IPS-15b (cell line): ENCODE results near the gene ICE1.
"Not testable (repeated sequence)": the region's sequence is repeated elsewhere in the genome, so short reads cannot be mapped to it uniquely, and the experiment has no call there.

ENCODE experiments used
- H3K27me3 ChIP-seq: one replicate; pipeline ENCODE4 v1.6.1; 2013; ENCODE audit warnings: low read length; ENCODE audit not compliant: control insufficient read depth, insufficient read depth
- H3K36me3 ChIP-seq: one replicate; pipeline ENCODE4 v1.6.1; 2013; ENCODE audit warnings: low read length; ENCODE audit not compliant: control insufficient read depth, insufficient read depth
- H3K4me1 ChIP-seq: one replicate; pipeline ENCODE4 v1.6.1; 2013; ENCODE audit warnings: mild to moderate bottlenecking, low read length; ENCODE audit not compliant: control insufficient read depth, insufficient read depth
- H3K4me3 ChIP-seq: one replicate; pipeline ENCODE4 v1.5.1; 2013; ENCODE audit warnings: low read depth, low read length
- H3K9ac ChIP-seq: one replicate; pipeline ENCODE4 v1.6.1; 2013; ENCODE audit warnings: low read depth, mild to moderate bottlenecking, low read length
- H3K9me3 ChIP-seq: one replicate; pipeline ENCODE4 v1.6.1; 2013; ENCODE audit warnings: mild to moderate bottlenecking, low read length; ENCODE audit not compliant: control insufficient read depth, insufficient read depth

The ICE1 gene

GRCh38 chr5:5386329-5386728 lies 36.1 kb upstream of the ICE1 start:
- no peaks in the 10 kb centered on the region for H3K4me1 ChIP-seq
- no peaks in the 10 kb centered on the region for H3K36me3 ChIP-seq
- no peaks in the 10 kb centered on the region for H3K9me3 ChIP-seq
- no peak overlapping the region for H3K9ac ChIP-seq
- H3K4me3 ChIP-seq: no peak overlapping the region
- no peaks in the 10 kb centered on the region for H3K27me3 ChIP-seq

- Histone ChIP-seq H3K9ac (no peak overlapping the region), H3K4me1 (no peaks in the 10 kb centered on the region), H3K9me3 (no peaks in the 10 kb centered on the region), H3K27me3 (no peaks in the 10 kb centered on the region), H3K4me3 (no peak overlapping the region), H3K36me3 (no peaks in the 10 kb centered on the region)
Observed at GRCh38 chr5:5387192-5387591, 35.3 kb upstream of the ICE1 start.

- Histone ChIP-seq H3K4me3 (no peak overlapping the region), H3K36me3 (no peaks in the 10 kb centered on the region), H3K4me1 (no peaks in the 10 kb centered on the region), H3K9me3 (no peaks in the 10 kb centered on the region), H3K27me3 (no peaks in the 10 kb centered on the region), H3K9ac (no peak overlapping the region)
Observed at GRCh38 chr5:5387777-5388176, 34.7 kb upstream of the ICE1 start.

- H3K27me3 ChIP-seq, H3K9me3 ChIP-seq: not testable (repeated sequence)
Observed at GRCh38 chr5:5390121-5390869, 32.2 kb upstream of the ICE1 start.

GRCh38 chr5:5392504-5392903 lies 30.0 kb upstream of the ICE1 start:
- H3K4me3 ChIP-seq, H3K27me3 ChIP-seq, H3K9me3 ChIP-seq, H3K36me3 ChIP-seq, H3K9ac ChIP-seq, H3K4me1 ChIP-seq: not testable (repeated sequence)

More at GRCh38 chr5:5390121-5390869, 32.2 kb upstream of the ICE1 start:
- H3K36me3 ChIP-seq, H3K4me3 ChIP-seq, H3K9ac ChIP-seq, H3K4me1 ChIP-seq: not testable (repeated sequence)

- H3K9ac ChIP-seq, H3K9me3 ChIP-seq, H3K36me3 ChIP-seq, H3K4me1 ChIP-seq, H3K4me3 ChIP-seq, H3K27me3 ChIP-seq: not testable (repeated sequence)
Observed at GRCh38 chr5:5394384-5394986, 28.0 kb upstream of the ICE1 start.

- not testable (repeated sequence) for H3K36me3 ChIP-seq, H3K9me3 ChIP-seq, H3K9ac ChIP-seq, H3K4me1 ChIP-seq, H3K4me3 ChIP-seq, H3K27me3 ChIP-seq
Observed at GRCh38 chr5:5395093-5395492, 27.4 kb upstream of the ICE1 start.

GRCh38 chr5:5398071-5398470 lies 24.4 kb upstream of the ICE1 start:
- Histone ChIP-seq H3K9me3 (no peaks in the 10 kb centered on the region), H3K9ac (no peak overlapping the region), H3K36me3 (no peaks in the 10 kb centered on the region), H3K4me1 (no peaks in the 10 kb centered on the region), H3K27me3 (no peaks in the 10 kb centered on the region), H3K4me3 (no peak overlapping the region)

- Histone ChIP-seq H3K9ac (no peak overlapping the region), H3K4me1 (no peaks in the 10 kb centered on the region), H3K36me3 (no peaks in the 10 kb centered on the region), H3K4me3 (no peak overlapping the region), H3K9me3 (no peaks in the 10 kb centered on the region), H3K27me3 (no peaks in the 10 kb centered on the region)
Observed at GRCh38 chr5:5401095-5401494, 21.4 kb upstream of the ICE1 start.

- no peaks in the 10 kb centered on the region for H3K4me1 ChIP-seq
Observed at GRCh38 chr5:5403741-5404140, 18.7 kb upstream of the ICE1 start.

GRCh38 chr5:5404381-5404780 lies 18.1 kb upstream of the ICE1 start:
- no peaks in the 10 kb centered on the region for H3K36me3 ChIP-seq
- no peaks in the 10 kb centered on the region for H3K4me1 ChIP-seq
- no peaks in the 10 kb centered on the region for H3K27me3 ChIP-seq
- H3K9me3 ChIP-seq: peaks cover 5% of the 10 kb centered on the region
- H3K9ac ChIP-seq: no peak overlapping the region
- no peak overlapping the region for H3K4me3 ChIP-seq

More at GRCh38 chr5:5403741-5404140, 18.7 kb upstream of the ICE1 start:
- no peak overlapping the region for H3K4me3 ChIP-seq
- no peak overlapping the region for H3K9ac ChIP-seq
- H3K36me3 ChIP-seq: no peaks in the 10 kb centered on the region
- H3K9me3 ChIP-seq: no peaks in the 10 kb centered on the region
- H3K27me3 ChIP-seq: no peaks in the 10 kb centered on the region

GRCh38 chr5:5405441-5405840 lies 17.0 kb upstream of the ICE1 start:
- Histone ChIP-seq H3K4me3 (no peak overlapping the region), H3K36me3 (no peaks in the 10 kb centered on the region), H3K27me3 (no peaks in the 10 kb centered on the region), H3K9me3 (peaks cover 11% of the 10 kb centered on the region), H3K4me1 (no peaks in the 10 kb centered on the region), H3K9ac (no peak overlapping the region)
